Ascending aorta (tissue), 2 donors: Measurements from ENCODE around the gene TTC7B. TPM values are rescaled to one million over a fixed set of nuclear protein-coding genes. Genes with fewer than 3 reads are reported as not detected.

Experiments
- DNase-seq, 2 donors: peaks; one replicate each; pipeline ENCODE4 v3.0.0-alpha.2; 2019; ENCODE audit warnings: low spot score in 2 of 2
- H3K27ac ChIP-seq, 2 donors: fragments of 200-600 bp; sonication (generic); one replicate each; pipeline ENCODE4 v1.5.1; 2016 to 2017; ENCODE audit warnings: mild to moderate bottlenecking in 1 of 2
- H3K27me3 ChIP-seq: fragments of 200-600 bp; sonication (generic); one replicate; pipeline ENCODE4 v1.5.1; 2017
- H3K36me3 ChIP-seq, 2 donors: fragments of 200-600 bp; sonication (generic); one replicate each; pipeline ENCODE4 v1.5.1; 2016
- H3K4me1 ChIP-seq, 2 donors: fragments of 200-600 bp; sonication (generic); one replicate each; pipeline ENCODE4 v1.5.1; 2016 to 2017; ENCODE audit warnings: mild to moderate bottlenecking in 1 of 2
- H3K4me3 ChIP-seq, 2 donors: fragments of 200-600 bp; sonication (generic); one replicate each; pipeline ENCODE4 v1.5.1; 2016 to 2017; ENCODE audit warnings: mild to moderate bottlenecking in 1 of 2
- H3K9me3 ChIP-seq, 2 donors: fragments of 200-600 bp; sonication (generic); one replicate each; pipeline ENCODE4 v1.5.1; 2016
- CTCF ChIP-seq, 3 experiments: fragments of 200-600 bp in 2 of 3; fragments of 450-650 bp in 1 of 3; sonication (generic) in 2 of 3; IDR thresholded peaks; one replicate each; pipeline ENCODE4 v1.5.1; 2016 to 2019; ENCODE audit warnings: antibody characterized with exemption in 3 of 3, mild to moderate bottlenecking in 1 of 3, moderate library complexity in 1 of 3
- intact Hi-C: fragments of 100-400 bp; cut with DNase I; formaldehyde crosslinking; loops from one replicate; pipeline ENCODE4 v1.15.1; 2023
- total RNA-seq: library from RNA; depleted of rRNA; stranded (reverse); fragments of >200 nt; gene quantifications from one replicate; pipeline ENCODE4 v1.1.0, GENCODE V29; 2016

Gene TTC7B
- total RNA-seq, 1 donor from 2014 or later: 18.5 TPM

DNA sequence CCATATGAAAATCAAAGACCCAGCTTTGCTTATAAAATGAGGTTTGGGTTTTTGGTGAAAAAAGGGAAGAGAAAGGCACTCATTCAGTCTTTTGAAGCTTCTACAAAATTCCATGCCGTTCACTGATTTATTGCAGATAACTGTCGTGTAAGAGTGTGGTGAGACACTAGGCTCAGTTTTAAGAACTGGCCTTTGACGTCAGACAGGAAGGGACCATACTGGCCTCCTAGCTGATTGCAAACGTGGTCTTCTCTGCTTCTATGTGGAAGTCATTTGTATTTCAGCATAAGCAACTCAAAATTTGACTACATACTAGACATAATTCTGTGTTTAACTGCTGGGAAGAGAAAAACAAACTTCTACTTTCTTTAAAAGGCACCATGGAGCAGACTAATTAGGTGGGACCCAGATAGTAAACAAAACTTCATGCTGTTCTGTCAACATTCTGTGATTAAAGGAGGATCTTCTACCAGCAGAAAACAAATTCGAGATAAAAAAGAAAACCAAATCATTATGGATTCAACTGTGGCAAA, 168.7 kb downstream of the TTC7B start:
- Histone ChIP-seq H3K9me3 (no peaks in the 10 kb centered on the region), H3K27me3 (no peaks in the 10 kb centered on the region), H3K27ac (no peak overlapping the region), H3K36me3 (peaks cover 5 to 10% of the 10 kb centered on the region in 2 donors), H3K4me3 (no peak overlapping the region), H3K4me1 (no peaks in the 10 kb centered on the region)
- no peak for TF ChIP-seq CTCF (IDR thresholded peaks at IDR 0.05)
- intact Hi-C loops: no loop called here
- DNase-seq: no peak

GRCh38 chr14:90645842-90646443, 170.3 kb downstream of the TTC7B start:
- DNase-seq: no peak
- no peaks in the 10 kb centered on the region for H3K9me3 ChIP-seq
- no peak for TF ChIP-seq CTCF (IDR thresholded peaks at IDR 0.05)
- no peak overlapping the region for H3K27ac ChIP-seq
- H3K27me3 ChIP-seq: no peaks in the 10 kb centered on the region
- H3K4me1 ChIP-seq: peaks cover 0 to 8% of the 10 kb centered on the region in 2 donors
- H3K36me3 ChIP-seq: peaks cover 5 to 10% of the 10 kb centered on the region in 2 donors
- no peak overlapping the region for H3K4me3 ChIP-seq
- intact Hi-C loops: no loop called here

DNA sequence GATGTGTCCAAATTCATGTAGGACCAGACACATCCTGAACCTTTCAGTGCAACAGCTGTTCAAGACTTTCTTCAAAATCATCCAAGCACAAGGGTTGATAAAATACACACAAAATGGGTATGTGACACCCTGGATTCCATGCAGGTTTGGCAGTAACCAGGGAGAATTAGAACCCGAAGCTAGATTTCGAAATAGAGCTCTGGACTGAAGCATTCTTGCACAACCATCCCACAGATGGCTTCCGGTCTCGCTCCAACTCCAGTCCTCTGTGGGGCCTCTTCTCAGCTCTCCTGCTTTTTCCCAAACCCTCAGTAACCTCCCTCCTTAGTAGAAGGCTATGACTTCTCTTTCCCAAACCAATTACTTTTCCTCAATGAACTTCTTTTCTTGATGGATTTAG, 171.3 kb downstream of the TTC7B start:
- TF ChIP-seq CTCF (IDR thresholded peaks at IDR 0.05): no peak
- intact Hi-C loops: no loop called here
- H3K27ac ChIP-seq: no peak overlapping the region

GRCh38 chr14:90643982-90644670, 172.1 kb downstream of the TTC7B start:
- Histone ChIP-seq H3K27ac (no peak overlapping the region), H3K36me3 (peaks cover 5 to 10% of the 10 kb centered on the region in 2 donors), H3K9me3 (no peaks in the 10 kb centered on the region), H3K4me1 (peaks cover 0 to 8% of the 10 kb centered on the region in 2 donors), H3K27me3 (no peaks in the 10 kb centered on the region), H3K4me3 (no peak overlapping the region)
- intact Hi-C loops: no loop called here
- no peak for DNase-seq
- TF ChIP-seq CTCF (IDR thresholded peaks at IDR 0.05): no peak

More for the DNA sequence above, 171.3 kb downstream of the TTC7B start:
- no peaks in the 10 kb centered on the region for H3K9me3 ChIP-seq
- H3K36me3 ChIP-seq: peaks cover 5 to 10% of the 10 kb centered on the region in 2 donors
- DNase-seq: no peak
- H3K4me3 ChIP-seq: no peak overlapping the region
- H3K27me3 ChIP-seq: no peaks in the 10 kb centered on the region
- H3K4me1 ChIP-seq: peaks cover 0 to 8% of the 10 kb centered on the region in 2 donors

- DNase-seq: no peak
- Histone ChIP-seq H3K27me3 (no peaks in the 10 kb centered on the region), H3K9me3 (no peaks in the 10 kb centered on the region), H3K4me1 (peaks cover 0 to 8% of the 10 kb centered on the region in 2 donors), H3K27ac (peak overlapping the region; percentile 37 to 56), H3K36me3 (peaks cover 5 to 10% of the 10 kb centered on the region in 2 donors), H3K4me3 (no peak overlapping the region)
- no peak for TF ChIP-seq CTCF (IDR thresholded peaks at IDR 0.05)
- intact Hi-C loops: no loop called here
These were observed 173.9 kb downstream of the TTC7B start for GRCh38 chr14:90642244-90642717.
